ENCODE data around the gene ERCC2. TPM values are rescaled to one million over a fixed set of nuclear protein-coding genes. Genes with fewer than 3 reads are reported as not detected.

ERCC2 gene
- total and polyA plus RNA-seq, 2 of the 4 experiments (the other 2 are of a cell fraction) = 30.6 to 66.5 TPM

GRCh38 chr19:45322744-45323281 lies 47.6 kb downstream of the ERCC2 start, which contains the start of gene CKM:
CKM (minus strand) TSS chr19:45322875; CDS start chr19:45319713, 3,162 bp downstream.
- intact Hi-C loops (cut with micrococcal nuclease) (no loop called here), in situ Hi-C loops (cut with MboI; ENCODE audit: low sequenced_read_pairs) (no loop called here), dilution Hi-C loops (cut with HindIII; ENCODE audit: low sequenced_read_pairs, unreplicated experiment) (no loop called here)
- Histone ChIP-seq H4K5ac (ENCODE audit: low read depth, low read length) (no peak within 1 kb of the TSS), H2BK20ac (ENCODE audit: low read depth, low read length) (no peak within 1 kb of the TSS), H2AK9ac (replicated peaks; ENCODE audit: low read depth, low read length, poor library complexity) (no peak within 1 kb of the TSS), H4K20me1 (ENCODE audit: insufficient read depth, low read length) (no peaks in the 10 kb centered on the region), H2BK15ac (ENCODE audit: low read depth, low read length) (no peak within 1 kb of the TSS), H3K9me3 (ENCODE audit: control insufficient read depth, insufficient read depth, low read length) (no peaks in the 10 kb centered on the region), H2AFZ (replicated peaks; ENCODE audit: low read length, poor library complexity) (peak within 1 kb of the TSS; percentile 87), H2AK5ac (ENCODE audit: low read depth, low read length) (no peak within 1 kb of the TSS), H3K23ac (ENCODE audit: low read depth, low read length) (no peak within 1 kb of the TSS), H2BK120ac (ENCODE audit: low read depth, low read length) (peak within 1 kb of the TSS; percentile 19; the same call in 1 of the 2 replicates), H3K9me1 (ENCODE audit: insufficient read depth, low read length) (no peaks in the 10 kb centered on the region), H3K56ac (ENCODE audit: extremely low read depth, insufficient read depth, low read length) (no peak within 1 kb of the TSS), H3K79me1 (ENCODE audit: low read depth in 1 of 2, low read length in 2 of 2) (no peaks in the 10 kb centered on the region), H3K18ac (ENCODE audit: low read depth, low read length) (no peak within 1 kb of the TSS), H3K36me3 (ENCODE audit: control insufficient read depth, insufficient read depth, low read length) (no peaks in the 10 kb centered on the region), H3K27ac (ENCODE audit: insufficient read depth, low read length) (no peak within 1 kb of the TSS), H4K91ac (ENCODE audit: insufficient read depth, low read depth, low read length) (no peak within 1 kb of the TSS), H3K27me3 (ENCODE audit: control insufficient read depth, insufficient read depth, low read length) (peaks cover 24% of the 10 kb centered on the region), H4K8ac (ENCODE audit: low read depth in 2 of 2, low read length in 2 of 2) (no peak within 1 kb of the TSS; a peak in 1 of 4 replicates), H3K4ac (ENCODE audit: low read depth, low read length) (no peak within 1 kb of the TSS), H2BK5ac (ENCODE audit: low read depth, low read length, poor library complexity, severe bottlenecking) (no peak within 1 kb of the TSS), H3K14ac (replicated peaks; ENCODE audit: low read depth, low read length) (no peak within 1 kb of the TSS), H3K9ac (ENCODE audit: low read depth, low read length) (no peak within 1 kb of the TSS), H3K4me2 (ENCODE audit: low read depth, low read length) (peak within 1 kb of the TSS; percentile 49), H3K4me1 (ENCODE audit: control insufficient read depth, insufficient read depth, low read length) (no peaks in the 10 kb centered on the region; the same call in 1 of the 2 replicates), H3K4me3 (ENCODE audit: insufficient read depth, low read depth, low read length) (peak within 1 kb of the TSS; percentile 22)
- POLR2A ChIA-PET (ENCODE audit: unreplicated experiment) = no interaction called here
- WGBS, 2 experiments (ENCODE audit: extremely low coverage in 2 of 2, insufficient read length in 1 of 2) = 30% methylated on average over 2 of the region's 15 CpGs; no CpG with 5 or more reads in 1 of the 2 experiments
- TF ChIP-seq CEBPB (IDR thresholded peaks at IDR 0.05; ENCODE audit: low read depth, low read length) (no peak), USF2 (IDR thresholded peaks at IDR 0.05; ENCODE audit: low read depth, low read length) (no peak), NFE2L2 (IDR thresholded peaks at IDR 0.05; ENCODE audit: low read depth, low read length) (no peak), MXI1 (IDR thresholded peaks at IDR 0.05; ENCODE audit: borderline replicate concordance, low read depth, low read length) (no peak), RFX5 (IDR thresholded peaks at IDR 0.05; ENCODE audit: low read depth, low read length) (no peak), CTCF (conservative IDR thresholded peaks at IDR 0.05; ENCODE audit: low read depth, low read length) (no peak), BHLHE40 (IDR thresholded peaks at IDR 0.05; ENCODE audit: low read depth, low read length) (no peak), MAFK (IDR thresholded peaks at IDR 0.05; ENCODE audit: low read depth, low read length) (no peak), RAD21 (IDR thresholded peaks at IDR 0.05; ENCODE audit: low read length) (no peak), RCOR1 (IDR thresholded peaks at IDR 0.05; ENCODE audit: insufficient replicate concordance, low read length) (no peak), MAZ (IDR thresholded peaks at IDR 0.05; ENCODE audit: borderline replicate concordance, low read depth, low read length) (no peak), CHD1 (IDR thresholded peaks at IDR 0.05; ENCODE audit: low read depth, low read length) (no peak), FOS (IDR thresholded peaks at IDR 0.05; ENCODE audit: low read depth, low read length) (no peak), SMC3 (IDR thresholded peaks at IDR 0.05; ENCODE audit: low read depth, low read length) (no peak), POLR2A (IDR thresholded peaks at IDR 0.05; ENCODE audit: low read depth, low read length) (no peak)
- TF ChIP-seq, protein P1, sequence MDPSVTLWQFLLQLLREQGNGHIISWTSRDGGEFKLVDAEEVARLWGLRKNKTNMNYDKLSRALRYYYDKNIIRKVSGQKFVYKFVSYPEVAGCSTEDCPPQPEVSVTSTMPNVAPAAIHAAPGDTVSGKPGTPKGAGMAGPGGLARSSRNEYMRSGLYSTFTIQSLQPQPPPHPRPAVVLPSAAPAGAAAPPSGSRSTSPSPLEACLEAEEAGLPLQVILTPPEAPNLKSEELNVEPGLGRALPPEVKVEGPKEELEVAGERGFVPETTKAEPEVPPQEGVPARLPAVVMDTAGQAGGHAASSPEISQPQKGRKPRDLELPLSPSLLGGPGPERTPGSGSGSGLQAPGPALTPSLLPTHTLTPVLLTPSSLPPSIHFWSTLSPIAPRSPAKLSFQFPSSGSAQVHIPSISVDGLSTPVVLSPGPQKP (IDR thresholded peaks at IDR 0.05; ENCODE audit: borderline replicate concordance, low read depth, low read length) = no peak
- BruUV-seq (replicated peaks) = no TSS peak
- CTCF ChIA-PET = no interaction called here
- ATAC-seq (ENCODE audit: low read depth) (no peak), DNase-seq (no peak)

All from IMR-90 (cell line).